Measurements from ENCODE around the gene MCTP2. TPM values are rescaled to one million over a fixed set of nuclear protein-coding genes. Genes with fewer than 3 reads are reported as not detected.

Gene MCTP2
- total RNA-seq, result 37.3 TPM
- polyA plus RNA-seq, result 3.9 TPM

- Histone ChIP-seq H3K27ac (ENCODE audit: low read depth) (peak within 1 kb of the TSS; percentile 82), H3K36me3 (ENCODE audit: insufficient read depth) (no peaks in the 10 kb centered on the region), H3K4me1 (ENCODE audit: insufficient read depth) (no peaks in the 10 kb centered on the region), H3K4me3 (ENCODE audit: low read depth, low read length) (peak within 1 kb of the TSS; percentile 81)
- DNase-seq (ENCODE audit: extremely low spot score), result no peak
- under 1% methylated on average over 66 of the region's 66 CpGs for WGBS
Observed at GRCh38 chr15:94230883-94231722, at the start of gene MCTP2. MCTP2 (plus strand) TSS chr15:94231561; CDS start chr15:94298266, 66,705 bp downstream.

GRCh38 chr15:94182883-94183282 is 48.5 kb upstream of the MCTP2 start:
- 82% methylated on average over 4 of the region's 4 CpGs for WGBS
- Histone ChIP-seq H3K27ac (ENCODE audit: low read depth) (no peak overlapping the region), H3K36me3 (ENCODE audit: insufficient read depth) (no peaks in the 10 kb centered on the region), H3K4me1 (ENCODE audit: insufficient read depth) (no peaks in the 10 kb centered on the region), H3K4me3 (ENCODE audit: low read depth, low read length) (no peak overlapping the region)
- no peak for DNase-seq (ENCODE audit: extremely low spot score)

GRCh38 chr15:94185547-94186236 is 45.7 kb upstream of the MCTP2 start:
- no peak for DNase-seq (ENCODE audit: extremely low spot score)
- Histone ChIP-seq H3K4me1 (ENCODE audit: insufficient read depth) (no peaks in the 10 kb centered on the region), H3K27ac (ENCODE audit: low read depth) (no peak overlapping the region), H3K4me3 (ENCODE audit: low read depth, low read length) (no peak overlapping the region), H3K36me3 (ENCODE audit: insufficient read depth) (no peaks in the 10 kb centered on the region)
- WGBS, result 88% methylated on average over 9 of the region's 9 CpGs

GRCh38 chr15:94186770-94187331 is 44.5 kb upstream of the MCTP2 start:
- 93% methylated on average over 4 of the region's 4 CpGs for WGBS
- H3K27ac ChIP-seq (ENCODE audit: low read depth), result no peak overlapping the region
- no peak for DNase-seq (ENCODE audit: extremely low spot score)
- no peaks in the 10 kb centered on the region for H3K36me3 ChIP-seq (ENCODE audit: insufficient read depth)
- no peak overlapping the region for H3K4me3 ChIP-seq (ENCODE audit: low read depth, low read length)
- H3K4me1 ChIP-seq (ENCODE audit: insufficient read depth), result no peaks in the 10 kb centered on the region

GRCh38 chr15:94193906-94194305 is 37.5 kb upstream of the MCTP2 start:
- 67% methylated on average over 3 of the region's 3 CpGs for WGBS
- H3K4me3 ChIP-seq (ENCODE audit: low read depth, low read length), result no peak overlapping the region
- no peaks in the 10 kb centered on the region for H3K4me1 ChIP-seq (ENCODE audit: insufficient read depth)
- H3K36me3 ChIP-seq (ENCODE audit: insufficient read depth), result no peaks in the 10 kb centered on the region
- no peak for DNase-seq (ENCODE audit: extremely low spot score)
- H3K27ac ChIP-seq (ENCODE audit: low read depth), result no peak overlapping the region

- 74% methylated on average over 4 of the region's 4 CpGs for WGBS
- H3K36me3 ChIP-seq (ENCODE audit: insufficient read depth), result no peaks in the 10 kb centered on the region
Observed at GRCh38 chr15:94196531-94196930, 34.8 kb upstream of the MCTP2 start.

GRCh38 chr15:94198633-94199032 is 32.7 kb upstream of the MCTP2 start:
- H3K4me1 ChIP-seq (ENCODE audit: insufficient read depth), result no peaks in the 10 kb centered on the region
- no peak for DNase-seq (ENCODE audit: extremely low spot score)
- 86% methylated on average over 2 of the region's 2 CpGs for WGBS

More at GRCh38 chr15:94196531-94196930, 34.8 kb upstream of the MCTP2 start:
- Histone ChIP-seq H3K27ac (ENCODE audit: low read depth) (no peak overlapping the region), H3K4me3 (ENCODE audit: low read depth, low read length) (no peak overlapping the region), H3K4me1 (ENCODE audit: insufficient read depth) (no peaks in the 10 kb centered on the region)
- DNase-seq (ENCODE audit: extremely low spot score), result no peak

GRCh38 chr15:94199725-94200124 is 31.6 kb upstream of the MCTP2 start:
- Histone ChIP-seq H3K4me3 (ENCODE audit: low read depth, low read length) (no peak overlapping the region), H3K4me1 (ENCODE audit: insufficient read depth) (no peaks in the 10 kb centered on the region), H3K27ac (ENCODE audit: low read depth) (no peak overlapping the region), H3K36me3 (ENCODE audit: insufficient read depth) (no peaks in the 10 kb centered on the region)
- DNase-seq (ENCODE audit: extremely low spot score), result no peak
- WGBS, result 85% methylated on average over 3 of the region's 3 CpGs

More at GRCh38 chr15:94198633-94199032, 32.7 kb upstream of the MCTP2 start:
- Histone ChIP-seq H3K4me3 (ENCODE audit: low read depth, low read length) (no peak overlapping the region), H3K36me3 (ENCODE audit: insufficient read depth) (no peaks in the 10 kb centered on the region), H3K27ac (ENCODE audit: low read depth) (no peak overlapping the region)

- no peaks in the 10 kb centered on the region for H3K4me1 ChIP-seq (ENCODE audit: insufficient read depth)
- DNase-seq (ENCODE audit: extremely low spot score), result no peak
- H3K27ac ChIP-seq (ENCODE audit: low read depth), result no peak overlapping the region
- WGBS, result 50% methylated on average over 3 of the region's 3 CpGs
- no peak overlapping the region for H3K4me3 ChIP-seq (ENCODE audit: low read depth, low read length)
- H3K36me3 ChIP-seq (ENCODE audit: insufficient read depth), result no peaks in the 10 kb centered on the region
Observed at GRCh38 chr15:94203306-94203705, 28.1 kb upstream of the MCTP2 start.

GRCh38 chr15:94205366-94205765 is 26.0 kb upstream of the MCTP2 start:
- Histone ChIP-seq H3K36me3 (ENCODE audit: insufficient read depth) (no peaks in the 10 kb centered on the region), H3K4me3 (ENCODE audit: low read depth, low read length) (no peak overlapping the region), H3K27ac (ENCODE audit: low read depth) (no peak overlapping the region), H3K4me1 (ENCODE audit: insufficient read depth) (no peaks in the 10 kb centered on the region)
- no peak for DNase-seq (ENCODE audit: extremely low spot score)
- 71% methylated on average over 7 of the region's 7 CpGs for WGBS

- H3K4me1 ChIP-seq (ENCODE audit: insufficient read depth), result no peaks in the 10 kb centered on the region
- H3K4me3 ChIP-seq (ENCODE audit: low read depth, low read length), result no peak overlapping the region
- no peak overlapping the region for H3K27ac ChIP-seq (ENCODE audit: low read depth)
- no peaks in the 10 kb centered on the region for H3K36me3 ChIP-seq (ENCODE audit: insufficient read depth)
- WGBS, result 73% methylated on average over 11 of the region's 11 CpGs
- DNase-seq (ENCODE audit: extremely low spot score), result no peak
Observed at GRCh38 chr15:94206463-94207167, 24.7 kb upstream of the MCTP2 start.

- WGBS, result 60% methylated on average over 5 of the region's 5 CpGs
- DNase-seq (ENCODE audit: extremely low spot score), result no peak
- Histone ChIP-seq H3K4me3 (ENCODE audit: low read depth, low read length) (no peak overlapping the region), H3K27ac (ENCODE audit: low read depth) (no peak overlapping the region), H3K36me3 (ENCODE audit: insufficient read depth) (no peaks in the 10 kb centered on the region), H3K4me1 (ENCODE audit: insufficient read depth) (no peaks in the 10 kb centered on the region)
Observed at GRCh38 chr15:94212291-94212690, 19.1 kb upstream of the MCTP2 start.

- WGBS, result 54% methylated on average over 2 of the region's 2 CpGs
Observed at GRCh38 chr15:94225616-94226015, 5.7 kb upstream of the MCTP2 start.

More at GRCh38 chr15:94225616-94226015, 5.7 kb upstream of the MCTP2 start:
- Histone ChIP-seq H3K4me1 (ENCODE audit: insufficient read depth) (no peaks in the 10 kb centered on the region), H3K36me3 (ENCODE audit: insufficient read depth) (no peaks in the 10 kb centered on the region), H3K27ac (ENCODE audit: low read depth) (no peak overlapping the region), H3K4me3 (ENCODE audit: low read depth, low read length) (no peak overlapping the region)
- DNase-seq (ENCODE audit: extremely low spot score), result no peak
